Activated CD8-positive, alpha-beta memory T cell treated with anti-CD3 and anti-CD28 coated beads for 48 hours (primary cell): ENCODE results near the gene CABCOCO1.
"Not testable (repeated sequence)": the region's sequence is repeated elsewhere in the genome, so short reads cannot be mapped to it uniquely, and the experiment has no call there.

Experiments
- DNase-seq, 3 experiments: peaks; one replicate each; pipeline ENCODE4 v3.0.0-alpha.2; 2020; ENCODE audit warnings: low read depth in 2 of 3, low spot score in 2 of 3

The CABCOCO1 gene

GRCh38 chr10:61642676-61643075 lies 20.1 kb upstream of the CABCOCO1 start:
- DNase-seq = no peak

GRCh38 chr10:61643316-61643751 lies 19.4 kb upstream of the CABCOCO1 start:
- no peak for DNase-seq

GRCh38 chr10:61653699-61654098 lies 9.0 kb upstream of the CABCOCO1 start:
- no peak for DNase-seq

- no peak for DNase-seq
These were observed 7.3 kb upstream of the CABCOCO1 start for GRCh38 chr10:61655335-61655851.

GRCh38 chr10:61663466-61663865 lies 737 bp downstream of the CABCOCO1 start:
- no peak for DNase-seq

- DNase-seq = no peak
These were observed 2.3 kb downstream of the CABCOCO1 start for GRCh38 chr10:61664985-61665384.

- DNase-seq = no peak
These were observed 6.5 kb downstream of the CABCOCO1 start for GRCh38 chr10:61669161-61669725.

- no peak for DNase-seq
These were observed 7.1 kb downstream of the CABCOCO1 start for GRCh38 chr10:61669849-61670248.

- DNase-seq = no peak
These were observed 10.6 kb downstream of the CABCOCO1 start for GRCh38 chr10:61673360-61673759.

- no peak for DNase-seq
These were observed 19.6 kb downstream of the CABCOCO1 start for GRCh38 chr10:61682323-61682722.

- DNase-seq = no peak
These were observed 20.6 kb downstream of the CABCOCO1 start for GRCh38 chr10:61683319-61683718.

- no peak for DNase-seq
These were observed 22.3 kb downstream of the CABCOCO1 start for GRCh38 chr10:61684894-61685507.

- DNase-seq = no peak
These were observed 26.0 kb downstream of the CABCOCO1 start for GRCh38 chr10:61688551-61689308.

GRCh38 chr10:61691667-61692066 lies 28.9 kb downstream of the CABCOCO1 start:
- not testable (repeated sequence) for DNase-seq

- no peak for DNase-seq
These were observed 29.8 kb downstream of the CABCOCO1 start for GRCh38 chr10:61692447-61693010.

GRCh38 chr10:61698968-61699655 lies 36.4 kb downstream of the CABCOCO1 start:
- no peak for DNase-seq

GRCh38 chr10:61701055-61701705 lies 38.5 kb downstream of the CABCOCO1 start:
- no peak for DNase-seq

GRCh38 chr10:61701706-61702105 lies 39.0 kb downstream of the CABCOCO1 start:
- DNase-seq = no peak

GRCh38 chr10:61702584-61702983 lies 39.9 kb downstream of the CABCOCO1 start:
- DNase-seq = no peak

GRCh38 chr10:61705022-61705613 lies 42.4 kb downstream of the CABCOCO1 start:
- no peak for DNase-seq
